ENCODE measurements around the gene NHSL1. TPM values are rescaled to one million over a fixed set of nuclear protein-coding genes. Genes with fewer than 3 reads are reported as not detected.

Gene NHSL1
- total RNA-seq, 2 donors from 2014 or later: 2.1 to 10.7 TPM

DNA sequence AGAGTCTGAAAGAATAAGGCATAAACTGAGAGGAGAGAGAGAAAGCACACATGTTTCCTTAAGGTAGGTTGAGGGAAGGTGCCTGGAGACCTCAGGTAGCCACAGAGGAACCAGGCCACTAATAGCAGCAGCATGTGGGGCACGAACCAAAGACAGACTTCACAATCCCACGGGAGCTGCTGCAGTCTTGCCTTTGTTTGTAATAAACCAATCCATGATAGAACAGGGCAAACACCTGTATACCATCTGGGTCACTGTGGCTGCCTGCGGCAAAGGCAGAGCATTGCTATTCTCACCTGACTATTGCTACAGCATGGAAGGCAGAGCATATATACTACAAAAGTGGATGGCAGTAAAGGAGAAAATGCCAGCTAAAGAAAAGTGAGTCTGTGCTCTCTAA lies 59.0 kb downstream of the NHSL1 start:
- DNase-seq (ENCODE audit: low spot score): no peak
- Histone ChIP-seq H3K4me1 (replicated peaks) (no peaks in the 10 kb centered on the region), H3K27ac (no peak overlapping the region), H3K9me3 (no peaks in the 10 kb centered on the region), H3K4me3 (no peak overlapping the region), H3K36me3 (no peaks in the 10 kb centered on the region), H3K27me3 (replicated peaks; ENCODE audit: insufficient read depth) (no peaks in the 10 kb centered on the region)
- TF ChIP-seq POLR2AphosphoS5 (IDR thresholded peaks at IDR 0.05) (no peak), POLR2A (IDR thresholded peaks at IDR 0.05) (no peak), CTCF (IDR thresholded peaks at IDR 0.05) (no peak)
- intact Hi-C loops (cut with DNase I): no loop called here
- 78% methylated on average over 3 of the region's 3 CpGs for WGBS

GRCh38 chr6:138439546-138439945 lies 59.7 kb downstream of the NHSL1 start:
- Histone ChIP-seq H3K9me3 (no peaks in the 10 kb centered on the region), H3K27me3 (replicated peaks; ENCODE audit: insufficient read depth) (no peaks in the 10 kb centered on the region), H3K4me3 (no peak overlapping the region), H3K27ac (no peak overlapping the region), H3K36me3 (no peaks in the 10 kb centered on the region), H3K4me1 (replicated peaks) (no peaks in the 10 kb centered on the region)
- no peak for DNase-seq (ENCODE audit: low spot score)
- TF ChIP-seq CTCF (IDR thresholded peaks at IDR 0.05) (no peak), POLR2A (IDR thresholded peaks at IDR 0.05) (no peak), POLR2AphosphoS5 (IDR thresholded peaks at IDR 0.05) (no peak)
- 84% methylated on average over 7 of the region's 7 CpGs for WGBS
- intact Hi-C loops (cut with DNase I): no loop called here

GRCh38 chr6:138434925-138435324 lies 64.4 kb downstream of the NHSL1 start:
- H3K27ac ChIP-seq: no peak overlapping the region
- intact Hi-C loops (cut with DNase I): no loop called here
- H3K4me1 ChIP-seq (replicated peaks): no peaks in the 10 kb centered on the region
- TF ChIP-seq POLR2A (IDR thresholded peaks at IDR 0.05): no peak
- TF ChIP-seq CTCF (IDR thresholded peaks at IDR 0.05): no peak
- TF ChIP-seq POLR2AphosphoS5 (IDR thresholded peaks at IDR 0.05): no peak
- H3K9me3 ChIP-seq: no peaks in the 10 kb centered on the region
- no peak overlapping the region for H3K4me3 ChIP-seq
- DNase-seq (ENCODE audit: low spot score): no peak
- H3K27me3 ChIP-seq (replicated peaks; ENCODE audit: insufficient read depth): no peaks in the 10 kb centered on the region
- H3K36me3 ChIP-seq: no peaks in the 10 kb centered on the region
- 76% methylated on average over 4 of the region's 4 CpGs for WGBS

GRCh38 chr6:138434096-138434495 lies 65.2 kb downstream of the NHSL1 start:
- WGBS: 59% methylated on average over 3 of the region's 3 CpGs
- no peaks in the 10 kb centered on the region for H3K4me1 ChIP-seq (replicated peaks)
- H3K9me3 ChIP-seq: no peaks in the 10 kb centered on the region
- intact Hi-C loops (cut with DNase I): no loop called here
- H3K27me3 ChIP-seq (replicated peaks; ENCODE audit: insufficient read depth): no peaks in the 10 kb centered on the region
- no peak for TF ChIP-seq CTCF (IDR thresholded peaks at IDR 0.05)
- no peak for TF ChIP-seq POLR2AphosphoS5 (IDR thresholded peaks at IDR 0.05)
- TF ChIP-seq POLR2A (IDR thresholded peaks at IDR 0.05): no peak
- no peak overlapping the region for H3K4me3 ChIP-seq
- H3K36me3 ChIP-seq: no peaks in the 10 kb centered on the region
- DNase-seq (ENCODE audit: low spot score): no peak
- H3K27ac ChIP-seq: no peak overlapping the region

- Histone ChIP-seq H3K4me1 (replicated peaks) (no peaks in the 10 kb centered on the region), H3K9me3 (no peaks in the 10 kb centered on the region), H3K27ac (no peak overlapping the region), H3K4me3 (no peak overlapping the region), H3K36me3 (no peaks in the 10 kb centered on the region), H3K27me3 (replicated peaks; ENCODE audit: insufficient read depth) (no peaks in the 10 kb centered on the region)
- TF ChIP-seq POLR2A (IDR thresholded peaks at IDR 0.05) (no peak), POLR2AphosphoS5 (IDR thresholded peaks at IDR 0.05) (no peak)
- intact Hi-C loops (cut with DNase I): no loop called here
- 86% methylated on average over 9 of the region's 11 CpGs for WGBS
- no peak for DNase-seq (ENCODE audit: low spot score)
Measured at GRCh38 chr6:138432063-138432356, 67.3 kb downstream of the NHSL1 start.

Data from prostate gland (tissue), 2 donors.